ENCODE measurements around the gene ZNRF2.
"Not testable (repeated sequence)": the region's sequence is repeated elsewhere in the genome, so short reads cannot be mapped to it uniquely, and the experiment has no call there.

Gene ZNRF2

DNA sequence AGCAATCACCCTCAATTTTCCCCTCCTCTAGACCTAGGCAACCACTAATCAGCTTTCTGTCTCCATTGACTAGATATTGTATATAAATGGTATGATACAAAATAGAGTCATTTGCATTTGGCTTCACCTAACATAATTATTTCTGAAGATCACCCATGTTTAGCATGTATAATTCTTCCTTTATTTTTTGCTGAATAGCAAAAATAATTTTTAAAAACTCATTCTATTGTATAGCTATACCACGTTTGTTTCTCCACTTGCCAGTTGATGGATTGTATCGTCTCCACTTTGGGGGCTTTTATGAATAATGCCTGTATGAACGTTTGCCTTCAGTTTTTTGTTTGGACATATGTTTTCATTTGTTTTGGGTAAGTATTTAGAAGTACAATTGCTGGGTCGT, 95.3 kb downstream of the ZNRF2 start:
- DNase-seq (ENCODE audit: insufficient read length, low spot score) (no peak), FAIRE-seq (no peak)
- TF ChIP-seq TAF1 (IDR thresholded peaks at IDR 0.05; ENCODE audit: low read depth, low read length) (no peak), SPI1 (IDR thresholded peaks at IDR 0.05; ENCODE audit: low read depth, low read length) (no peak), POU2F2 (IDR thresholded peaks at IDR 0.05; ENCODE audit: low read depth, low read length) (no peak), PAX5 (IDR thresholded peaks at IDR 0.05; ENCODE audit: insufficient read depth, low read length, severe bottlenecking) (no peak), POLR2AphosphoS5 (IDR thresholded peaks at IDR 0.05; ENCODE audit: low read depth, low read length) (no peak), POLR2A (IDR thresholded peaks at IDR 0.05; ENCODE audit: low read depth, low read length) (no peak)

- TF ChIP-seq PAX5 (IDR thresholded peaks at IDR 0.05; ENCODE audit: insufficient read depth, low read length, severe bottlenecking) (no peak), POLR2A (IDR thresholded peaks at IDR 0.05; ENCODE audit: low read depth, low read length) (no peak), POU2F2 (IDR thresholded peaks at IDR 0.05; ENCODE audit: low read depth, low read length) (no peak), POLR2AphosphoS5 (IDR thresholded peaks at IDR 0.05; ENCODE audit: low read depth, low read length) (no peak), SPI1 (IDR thresholded peaks at IDR 0.05; ENCODE audit: low read depth, low read length) (no peak), TAF1 (IDR thresholded peaks at IDR 0.05; ENCODE audit: low read depth, low read length) (no peak)
- no peak for FAIRE-seq
- no peak for DNase-seq (ENCODE audit: insufficient read length, low spot score)
Observed at GRCh38 chr7:30380294-30380693, 95.9 kb downstream of the ZNRF2 start.

DNA sequence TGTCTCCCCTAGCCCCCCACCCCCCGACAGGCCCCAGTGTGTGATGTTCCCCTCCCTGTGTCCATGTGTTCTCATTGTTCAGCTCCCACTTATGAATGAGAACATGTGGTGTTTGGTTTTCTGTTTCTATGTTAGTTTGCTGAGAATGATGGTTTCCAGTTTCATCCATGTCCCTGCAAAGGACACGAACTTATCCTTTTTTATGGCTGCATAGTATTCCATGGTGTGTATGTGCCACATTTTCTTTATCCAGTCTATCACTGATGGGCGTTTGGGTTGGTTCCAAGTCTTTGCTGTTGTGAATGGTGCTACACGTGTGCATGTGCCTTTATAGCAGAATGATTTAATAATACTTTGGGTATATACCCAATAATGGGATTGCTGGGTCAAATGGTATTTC, 96.4 kb downstream of the ZNRF2 start:
- not testable (repeated sequence) for DNase-seq (ENCODE audit: insufficient read length, low spot score); FAIRE-seq

- FAIRE-seq, result no peak
- no peak for TF ChIP-seq TAF1 (IDR thresholded peaks at IDR 0.05; ENCODE audit: low read depth, low read length)
- no peak for TF ChIP-seq POU2F2 (IDR thresholded peaks at IDR 0.05; ENCODE audit: low read depth, low read length)
- TF ChIP-seq POLR2AphosphoS5 (IDR thresholded peaks at IDR 0.05; ENCODE audit: low read depth, low read length), result no peak
- TF ChIP-seq SPI1 (IDR thresholded peaks at IDR 0.05; ENCODE audit: low read depth, low read length), result no peak
- no peak for TF ChIP-seq PAX5 (IDR thresholded peaks at IDR 0.05; ENCODE audit: insufficient read depth, low read length, severe bottlenecking)
- TF ChIP-seq POLR2A (IDR thresholded peaks at IDR 0.05; ENCODE audit: low read depth, low read length), result no peak
- no peak for DNase-seq (ENCODE audit: insufficient read length, low spot score)
Observed at GRCh38 chr7:30382607-30383006, 98.2 kb downstream of the ZNRF2 start.

- TF ChIP-seq TAF1 (IDR thresholded peaks at IDR 0.05; ENCODE audit: low read depth, low read length), result no peak
- no peak for TF ChIP-seq POU2F2 (IDR thresholded peaks at IDR 0.05; ENCODE audit: low read depth, low read length)
- TF ChIP-seq POLR2A (IDR thresholded peaks at IDR 0.05; ENCODE audit: low read depth, low read length), result no peak
- no peak for DNase-seq (ENCODE audit: insufficient read length, low spot score)
- peak; percentile 13 for FAIRE-seq
Observed at GRCh38 chr7:30389791-30390190, 105.4 kb downstream of the ZNRF2 start.

GRCh38 chr7:30390736-30391636, 106.6 kb downstream of the ZNRF2 start:
- TF ChIP-seq POLR2A (IDR thresholded peaks at IDR 0.05; ENCODE audit: low read depth, low read length) (no peak), PAX5 (IDR thresholded peaks at IDR 0.05; ENCODE audit: insufficient read depth, low read length, severe bottlenecking) (no peak), POLR2AphosphoS5 (IDR thresholded peaks at IDR 0.05; ENCODE audit: low read depth, low read length) (no peak), POU2F2 (IDR thresholded peaks at IDR 0.05; ENCODE audit: low read depth, low read length) (no peak), TAF1 (IDR thresholded peaks at IDR 0.05; ENCODE audit: low read depth, low read length) (no peak), SPI1 (IDR thresholded peaks at IDR 0.05; ENCODE audit: low read depth, low read length) (no peak)
- FAIRE-seq, result no peak
- no peak for DNase-seq (ENCODE audit: insufficient read length, low spot score)

GRCh38 chr7:30391806-30392205, 107.4 kb downstream of the ZNRF2 start:
- no peak for FAIRE-seq
- TF ChIP-seq SPI1 (IDR thresholded peaks at IDR 0.05; ENCODE audit: low read depth, low read length) (no peak), TAF1 (IDR thresholded peaks at IDR 0.05; ENCODE audit: low read depth, low read length) (no peak), POU2F2 (IDR thresholded peaks at IDR 0.05; ENCODE audit: low read depth, low read length) (no peak)
- no peak for DNase-seq (ENCODE audit: insufficient read length, low spot score)

DNA sequence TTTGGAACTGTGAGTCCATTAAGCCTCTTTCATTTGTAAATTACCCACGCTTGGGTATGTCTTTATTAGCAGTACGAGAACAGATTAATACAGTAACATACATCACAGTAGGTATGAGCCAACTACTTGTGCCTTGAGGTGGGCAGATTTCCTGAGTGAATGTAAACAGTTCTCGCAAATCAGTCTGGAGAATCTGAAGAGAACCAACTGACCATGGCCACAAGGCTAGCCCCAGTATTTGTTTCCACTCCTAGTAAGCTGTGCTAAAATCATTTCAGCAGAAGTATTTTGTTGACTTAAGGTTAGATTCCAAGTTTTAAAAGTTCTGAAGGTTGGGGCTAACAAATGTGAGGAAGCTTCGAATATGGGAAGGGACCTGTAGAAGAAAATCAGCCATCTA, 111.3 kb downstream of the ZNRF2 start:
- FAIRE-seq (peak; percentile 51), DNase-seq (ENCODE audit: insufficient read length, low spot score) (no peak)

GRCh38 chr7:30396389-30396788, 112.0 kb downstream of the ZNRF2 start:
- FAIRE-seq (no peak), DNase-seq (ENCODE audit: insufficient read length, low spot score) (no peak)
- TF ChIP-seq TAF1 (IDR thresholded peaks at IDR 0.05; ENCODE audit: low read depth, low read length) (no peak), SPI1 (IDR thresholded peaks at IDR 0.05; ENCODE audit: low read depth, low read length) (no peak), POU2F2 (IDR thresholded peaks at IDR 0.05; ENCODE audit: low read depth, low read length) (no peak), POLR2A (IDR thresholded peaks at IDR 0.05; ENCODE audit: low read depth, low read length) (no peak), POLR2AphosphoS5 (IDR thresholded peaks at IDR 0.05; ENCODE audit: low read depth, low read length) (no peak), PAX5 (IDR thresholded peaks at IDR 0.05; ENCODE audit: insufficient read depth, low read length, severe bottlenecking) (no peak)

More for the DNA sequence above, 111.3 kb downstream of the ZNRF2 start:
- TF ChIP-seq POU2F2 (IDR thresholded peaks at IDR 0.05; ENCODE audit: low read depth, low read length) (no peak), SPI1 (IDR thresholded peaks at IDR 0.05; ENCODE audit: low read depth, low read length) (no peak), POLR2AphosphoS5 (IDR thresholded peaks at IDR 0.05; ENCODE audit: low read depth, low read length) (no peak)

- FAIRE-seq (peak; percentile 57), DNase-seq (ENCODE audit: insufficient read length, low spot score) (no peak)
- TF ChIP-seq POU2F2 (IDR thresholded peaks at IDR 0.05; ENCODE audit: low read depth, low read length) (no peak), TAF1 (IDR thresholded peaks at IDR 0.05; ENCODE audit: low read depth, low read length) (no peak), SPI1 (IDR thresholded peaks at IDR 0.05; ENCODE audit: low read depth, low read length) (no peak), POLR2AphosphoS5 (IDR thresholded peaks at IDR 0.05; ENCODE audit: low read depth, low read length) (no peak), PAX5 (IDR thresholded peaks at IDR 0.05; ENCODE audit: insufficient read depth, low read length, severe bottlenecking) (no peak), POLR2A (IDR thresholded peaks at IDR 0.05; ENCODE audit: low read depth, low read length) (no peak)
Observed at GRCh38 chr7:30403477-30403876, 119.1 kb downstream of the ZNRF2 start.

Data from GM12891 (cell line).